A673 (cell line): ENCODE results near the gene HDAC10.

ENCODE experiments used
- EZH2 ChIP-seq: fragments of 200-600 bp; sonication (generic); IDR thresholded peaks from 2 replicates; pipeline ENCODE4 v1.6.1; 2017; ENCODE audit warnings: borderline replicate concordance, low read depth, mild to moderate bottlenecking, mixed read lengths, antibody characterized with exemption, low read length; ENCODE audit not compliant: poor library complexity, severe bottlenecking
- TF ChIP-seq, protein P1 (sequence below): fragments of 300-800, 200-600 bp; sonication (generic); conservative IDR thresholded peaks from 2 replicates; pipeline ENCODE4 v1.5.1; 2017; ENCODE audit warnings: low read depth, mild to moderate bottlenecking, antibody characterized with exemption, low read length, moderate library complexity, mixed read lengths

- TF ChIP-seq, protein P1, sequence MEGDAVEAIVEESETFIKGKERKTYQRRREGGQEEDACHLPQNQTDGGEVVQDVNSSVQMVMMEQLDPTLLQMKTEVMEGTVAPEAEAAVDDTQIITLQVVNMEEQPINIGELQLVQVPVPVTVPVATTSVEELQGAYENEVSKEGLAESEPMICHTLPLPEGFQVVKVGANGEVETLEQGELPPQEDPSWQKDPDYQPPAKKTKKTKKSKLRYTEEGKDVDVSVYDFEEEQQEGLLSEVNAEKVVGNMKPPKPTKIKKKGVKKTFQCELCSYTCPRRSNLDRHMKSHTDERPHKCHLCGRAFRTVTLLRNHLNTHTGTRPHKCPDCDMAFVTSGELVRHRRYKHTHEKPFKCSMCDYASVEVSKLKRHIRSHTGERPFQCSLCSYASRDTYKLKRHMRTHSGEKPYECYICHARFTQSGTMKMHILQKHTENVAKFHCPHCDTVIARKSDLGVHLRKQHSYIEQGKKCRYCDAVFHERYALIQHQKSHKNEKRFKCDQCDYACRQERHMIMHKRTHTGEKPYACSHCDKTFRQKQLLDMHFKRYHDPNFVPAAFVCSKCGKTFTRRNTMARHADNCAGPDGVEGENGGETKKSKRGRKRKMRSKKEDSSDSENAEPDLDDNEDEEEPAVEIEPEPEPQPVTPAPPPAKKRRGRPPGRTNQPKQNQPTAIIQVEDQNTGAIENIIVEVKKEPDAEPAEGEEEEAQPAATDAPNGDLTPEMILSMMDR = no peak
- TF ChIP-seq EZH2 = no peak
These were observed 17.6 kb upstream of the HDAC10 start for GRCh38 chr22:50268655-50269113.
